GM12878 (cell line): ENCODE measurements around the gene ABCF1. TPM values are rescaled to one million over a fixed set of nuclear protein-coding genes. Genes with fewer than 3 reads are reported as not detected.

Experiments
- BACH1 ChIP-seq: fragments of 450-650 bp; IDR thresholded peaks from 2 replicates; pipeline ENCODE4 v1.6.1; 2017; ENCODE audit warnings: mild to moderate bottlenecking, borderline replicate concordance
- CHD1 ChIP-seq: IDR thresholded peaks from 2 replicates; pipeline ENCODE4 v1.6.1; 2012; ENCODE audit warnings: low read depth, low read length, improper control_type of control experiment
- FOS ChIP-seq: IDR thresholded peaks from 3 replicates; pipeline ENCODE4 v1.6.1; 2011; ENCODE audit warnings: borderline replicate concordance; ENCODE audit not compliant: insufficient read length; ENCODE audit errors: extremely low read depth
- GATAD2B ChIP-seq: fragments of 450-650 bp; conservative IDR thresholded peaks from 2 replicates; pipeline ENCODE4 v1.6.1; 2017; ENCODE audit warnings: low read depth, mild to moderate bottlenecking, moderate library complexity
- MYB ChIP-seq: fragments of 150-350 bp; IDR thresholded peaks from 2 replicates; pipeline ENCODE4 v1.6.1; 2014; ENCODE audit warnings: mild to moderate bottlenecking, low read depth, low read length, borderline replicate concordance
- NFIC ChIP-seq: IDR thresholded peaks from 2 replicates; pipeline ENCODE4 v1.6.1; 2012; ENCODE audit warnings: low read depth, mild to moderate bottlenecking, inconsistent platforms, low read length, moderate library complexity
- NR2C1 ChIP-seq: fragments of 450-650 bp; IDR thresholded peaks from 2 replicates; pipeline ENCODE4 v1.6.1; 2017; ENCODE audit warnings: antibody characterized with exemption, mild to moderate bottlenecking, moderate library complexity
- POU2F2 ChIP-seq: IDR thresholded peaks from 3 replicates; pipeline ENCODE4 v1.6.1; 2011; ENCODE audit warnings: low read depth, mild to moderate bottlenecking, low read length, borderline replicate concordance
- RFX5 ChIP-seq: IDR thresholded peaks from 2 replicates; pipeline ENCODE4 v1.6.1; 2011; ENCODE audit warnings: low read depth, low read length, improper control_type of control experiment
- SPI1 ChIP-seq: IDR thresholded peaks from 2 replicates; pipeline ENCODE4 v1.6.1; 2011; ENCODE audit warnings: low read depth, mild to moderate bottlenecking, low read length, moderate library complexity, borderline replicate concordance; ENCODE audit not compliant: insufficient read depth
- SUPT20H ChIP-seq: IDR thresholded peaks from 2 replicates; pipeline ENCODE4 v1.6.1; 2011; ENCODE audit warnings: low read depth, mild to moderate bottlenecking, low read length, moderate library complexity, borderline replicate concordance; ENCODE audit not compliant: control insufficient read depth
- USF2 ChIP-seq: IDR thresholded peaks from 2 replicates; pipeline ENCODE4 v1.6.1; 2011; ENCODE audit warnings: low read depth, low read length, improper control_type of control experiment, borderline replicate concordance
- ZBED1 ChIP-seq: IDR thresholded peaks from 2 replicates; pipeline ENCODE4 v1.6.1; 2016; ENCODE audit warnings: borderline replicate concordance
- ZBTB4 ChIP-seq: fragments of 450-650 bp; formaldehyde crosslinking; IDR thresholded peaks from 2 replicates; pipeline ENCODE4 v1.4.0; 2022; ENCODE audit warnings: mild to moderate bottlenecking, moderate library complexity
- ZZZ3 ChIP-seq: IDR thresholded peaks from 2 replicates; pipeline ENCODE4 v1.6.1; 2011; ENCODE audit warnings: low read depth; ENCODE audit not compliant: control insufficient read depth, insufficient read length
- polyA plus RNA-seq, 11 experiments: library from polyadenylated mRNA; depleted of rRNA in 4 of 11; unstranded in 6 of 11; stranded (reverse) in 5 of 11; fragments of >200 nt; fragmentation: Nextera tagmentation in 4 of 11; fragmentation: Illumina TruSeq in 1 of 11; extraction: Ambion mirVana in 4 of 11; extraction: Trizol in 1 of 11; gene quantifications; 1 replicate in 1 of 11; 2 replicates in 10 of 11; pipeline versions ENCODE4 v1.2.1 to v1.2.3, GENCODE V29; 2011 to 2016; ENCODE audit warnings: inconsistent platforms in 2 of 11, missing spikeins in 2 of 11, low read depth in 1 of 11
- total RNA-seq, 4 experiments: library from RNA; depleted of rRNA in 3 of 4; stranded (reverse); fragments of >200 nt in 3 of 4; fragmentation: Illumina TruSeq in 1 of 4; extraction: Trizol in 1 of 4; gene quantifications; 2 replicates each; pipeline versions ENCODE4 v1.2.1 to v1.2.3, GENCODE V29; 2013 to 2021
- TF ChIP-seq, protein P1 (sequence below): fragments of 450-650 bp; IDR thresholded peaks from 2 replicates; pipeline ENCODE4 v1.6.1; 2018; ENCODE audit warnings: borderline replicate concordance, mild to moderate bottlenecking; ENCODE audit not compliant: partially characterized antibody
- TF ChIP-seq, protein P2 (sequence below): fragments of 450-650 bp; IDR thresholded peaks from 2 replicates; pipeline ENCODE4 v1.6.1; 2017; ENCODE audit warnings: mild to moderate bottlenecking

ABCF1 gene
- total and polyA plus RNA-seq, 10 of the 15 experiments (the other 5 are each of a cell fraction or from before 2014, with no cell fraction given): 21.3 to 79.6 (median 55.9) TPM

- no peak for TF ChIP-seq ZBTB4
- no peak for TF ChIP-seq ZBED1
- peak; percentile 36; the same call in 1 of the 2 replicates for TF ChIP-seq GATAD2B
- no peak for TF ChIP-seq RFX5
- TF ChIP-seq BACH1: peak; percentile 81
- TF ChIP-seq, protein P1, sequence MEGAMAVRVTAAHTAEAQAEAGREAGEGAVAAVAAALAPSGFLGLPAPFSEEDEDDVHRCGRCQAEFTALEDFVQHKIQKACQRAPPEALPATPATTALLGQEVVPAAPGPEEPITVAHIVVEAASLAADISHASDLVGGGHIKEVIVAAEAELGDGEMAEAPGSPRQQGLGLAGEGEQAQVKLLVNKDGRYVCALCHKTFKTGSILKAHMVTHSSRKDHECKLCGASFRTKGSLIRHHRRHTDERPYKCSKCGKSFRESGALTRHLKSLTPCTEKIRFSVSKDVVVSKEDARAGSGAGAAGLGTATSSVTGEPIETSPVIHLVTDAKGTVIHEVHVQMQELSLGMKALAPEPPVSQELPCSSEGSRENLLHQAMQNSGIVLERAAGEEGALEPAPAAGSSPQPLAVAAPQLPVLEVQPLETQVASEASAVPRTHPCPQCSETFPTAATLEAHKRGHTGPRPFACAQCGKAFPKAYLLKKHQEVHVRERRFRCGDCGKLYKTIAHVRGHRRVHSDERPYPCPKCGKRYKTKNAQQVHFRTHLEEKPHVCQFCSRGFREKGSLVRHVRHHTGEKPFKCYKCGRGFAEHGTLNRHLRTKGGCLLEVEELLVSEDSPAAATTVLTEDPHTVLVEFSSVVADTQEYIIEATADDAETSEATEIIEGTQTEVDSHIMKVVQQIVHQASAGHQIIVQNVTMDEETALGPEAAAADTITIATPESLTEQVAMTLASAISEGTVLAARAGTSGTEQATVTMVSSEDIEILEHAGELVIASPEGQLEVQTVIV: peak; percentile 8
- TF ChIP-seq, protein P2, sequence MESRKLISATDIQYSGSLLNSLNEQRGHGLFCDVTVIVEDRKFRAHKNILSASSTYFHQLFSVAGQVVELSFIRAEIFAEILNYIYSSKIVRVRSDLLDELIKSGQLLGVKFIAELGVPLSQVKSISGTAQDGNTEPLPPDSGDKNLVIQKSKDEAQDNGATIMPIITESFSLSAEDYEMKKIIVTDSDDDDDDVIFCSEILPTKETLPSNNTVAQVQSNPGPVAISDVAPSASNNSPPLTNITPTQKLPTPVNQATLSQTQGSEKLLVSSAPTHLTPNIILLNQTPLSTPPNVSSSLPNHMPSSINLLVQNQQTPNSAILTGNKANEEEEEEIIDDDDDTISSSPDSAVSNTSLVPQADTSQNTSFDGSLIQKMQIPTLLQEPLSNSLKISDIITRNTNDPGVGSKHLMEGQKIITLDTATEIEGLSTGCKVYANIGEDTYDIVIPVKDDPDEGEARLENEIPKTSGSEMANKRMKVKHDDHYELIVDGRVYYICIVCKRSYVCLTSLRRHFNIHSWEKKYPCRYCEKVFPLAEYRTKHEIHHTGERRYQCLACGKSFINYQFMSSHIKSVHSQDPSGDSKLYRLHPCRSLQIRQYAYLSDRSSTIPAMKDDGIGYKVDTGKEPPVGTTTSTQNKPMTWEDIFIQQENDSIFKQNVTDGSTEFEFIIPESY: no peak
- TF ChIP-seq USF2: no peak
- 0 out of 2 replicates have a peak, but pooled peaks have one; percentile 4 for TF ChIP-seq NFIC
- TF ChIP-seq MYB: no peak
- TF ChIP-seq SPI1: no peak
- no peak for TF ChIP-seq ZZZ3
- TF ChIP-seq CHD1: peak; percentile 97
- TF ChIP-seq NR2C1: no peak; the same call in 1 of the 2 replicates
- TF ChIP-seq FOS: no peak
- no peak for TF ChIP-seq SUPT20H
- 0 out of 3 replicates have a peak, but pooled peaks have one; percentile 35 for TF ChIP-seq POU2F2
Observed at GRCh38 chr6:30556066-30556905, 15.0 kb upstream of the ABCF1 start, which contains the start of gene GNL1 (continued).
